Sigmoid colon (tissue), 7 donors: ENCODE measurements around the gene DPF1. TPM values are rescaled to one million over a fixed set of nuclear protein-coding genes. Genes with fewer than 3 reads are reported as not detected.

Source experiments
- DNase-seq: peaks from one replicate; pipeline ENCODE4 v3.0.0-alpha.2; 2019
- H3K27ac ChIP-seq, 4 donors: fragments of 200-600 bp; sonication (generic); one replicate each; pipeline ENCODE4 v1.5.1; 2016 to 2019; ENCODE audit warnings: mild to moderate bottlenecking in 1 of 4
- H3K27me3 ChIP-seq, 3 donors: fragments of 200-600 bp; sonication (generic); one replicate each; pipeline ENCODE4 v1.5.1; 2019; ENCODE audit warnings: mild to moderate bottlenecking in 1 of 3
- H3K36me3 ChIP-seq, 4 donors: fragments of 200-600 bp; sonication (generic); one replicate each; pipeline ENCODE4 v1.5.1; 2016 to 2019
- H3K4me1 ChIP-seq, 4 donors: fragments of 200-600 bp; sonication (generic); one replicate each; pipeline ENCODE4 v1.5.1; 2017 to 2019
- H3K4me3 ChIP-seq, 4 donors: fragments of 200-600 bp; sonication (generic); one replicate each; pipeline ENCODE4 v1.5.1; 2017 to 2019; ENCODE audit warnings: mild to moderate bottlenecking in 2 of 4, moderate library complexity in 1 of 4
- H3K9me3 ChIP-seq, 4 donors: fragments of 200-600 bp in 3 of 4; sonication (generic) in 3 of 4; one replicate each; pipeline versions ENCODE4 v1.5.1 to v1.6.1; 2013 to 2019
- CTCF ChIP-seq, 4 experiments: fragments of 450-650 bp in 3 of 4; fragments of 200-600 bp in 1 of 4; IDR thresholded peaks; one replicate each; pipeline ENCODE4 v1.5.1; 2016 to 2019; ENCODE audit warnings: antibody characterized with exemption in 4 of 4, mild to moderate bottlenecking in 3 of 4, moderate library complexity in 2 of 4
- EP300 ChIP-seq, 4 donors: sonication (generic); formaldehyde crosslinking; IDR thresholded peaks; one replicate each; pipeline ENCODE4 v1.6.1; 2017; ENCODE audit warnings: antibody characterized with exemption in 4 of 4
- POLR2A ChIP-seq, 2 donors: fragments of 450-650 bp; IDR thresholded peaks; one replicate each; pipeline ENCODE4 v1.6.1; 2016; ENCODE audit warnings: antibody characterized with exemption in 2 of 2, mild to moderate bottlenecking in 2 of 2, moderate library complexity in 2 of 2
- POLR2AphosphoS5 ChIP-seq, 4 donors: sonication (generic); formaldehyde crosslinking; IDR thresholded peaks; one replicate each; pipeline ENCODE4 v1.6.1; 2017; ENCODE audit warnings: antibody characterized with exemption in 4 of 4
- WGBS, 2 donors: extraction: QIAGEN DNeasy Blood & Tissue Kit; methylation state at CpG; one replicate each; pipeline ENCODE4 v1.1.7; 2013; 5-methylcytosine and 5-hydroxymethylcytosine counted together
- intact Hi-C: fragments of 100-400 bp; cut with DNase I; formaldehyde crosslinking; loops from one replicate; pipeline ENCODE4 v1.15.1; 2023
- polyA plus RNA-seq, 3 donors: library from polyadenylated mRNA; stranded (reverse); fragments of 200-250 nt; gene quantifications; one replicate each; pipeline ENCODE4 v1.2.3, GENCODE V29; 2013
- total RNA-seq, 4 donors: library from RNA; depleted of rRNA; stranded (reverse); fragments of >200 nt; gene quantifications; one replicate each; pipeline ENCODE4 v1.1.0, GENCODE V29; 2016
- donor health status: healthy with polysubstance abuse.
- donor health status: Bipolar disorder and iron deficiency.
- donor health status: healthy.

DPF1 gene
- total and polyA plus RNA-seq, 7 donors = 0.12 to 1.4 TPM; not detected in 5

- H3K27me3 ChIP-seq = no peaks in the 10 kb centered on the region
- no peaks in the 10 kb centered on the region for H3K9me3 ChIP-seq
- peak; percentile 89 for DNase-seq
- H3K4me1 ChIP-seq = peaks cover 0 to 76% (median 68%) of the 10 kb centered on the region in 4 donors
- WGBS, 2 donors = 12 to 50% methylated on average over 18 of the region's 18 CpGs
- peak overlapping the region; percentile 60 to 86 (median 67) for H3K4me3 ChIP-seq
- TF ChIP-seq POLR2A (IDR thresholded peaks at IDR 0.05) (no peak), POLR2AphosphoS5 (IDR thresholded peaks at IDR 0.05) (peak in 1 of 4 donors; percentile 7)
- H3K27ac ChIP-seq = peak overlapping the region; percentile 90 to 94 (median 92)
- intact Hi-C loops = loop anchor here (1.0 kb wide), 2 partner anchors 65 to 70 kb away; no protein-coding TSS in a partner anchor
- H3K36me3 ChIP-seq = peaks cover 0 to 5% (median 0%) of the 10 kb centered on the region in 4 donors
These were observed 27.0 kb upstream of the DPF1 start for GRCh38 chr19:38250821-38251563.

GRCh38 chr19:38250428-38250820 lies 26.4 kb upstream of the DPF1 start:
- intact Hi-C loops = no loop called here
- Histone ChIP-seq H3K4me3 (peak overlapping the region in 1 of 4 donors; percentile 64), H3K27ac (peak overlapping the region; percentile 90 to 94 (median 92)), H3K27me3 (no peaks in the 10 kb centered on the region), H3K36me3 (peaks cover 0 to 5% (median 0%) of the 10 kb centered on the region in 4 donors), H3K9me3 (no peaks in the 10 kb centered on the region), H3K4me1 (peaks cover 0 to 80% (median 73%) of the 10 kb centered on the region in 4 donors)
- DNase-seq = no peak
- TF ChIP-seq EP300 (IDR thresholded peaks at IDR 0.05) (no peak), CTCF (IDR thresholded peaks at IDR 0.05) (no peak), POLR2AphosphoS5 (IDR thresholded peaks at IDR 0.05) (no peak), POLR2A (IDR thresholded peaks at IDR 0.05) (no peak)

- H3K4me3 ChIP-seq = no peak overlapping the region
- H3K4me1 ChIP-seq = peaks cover 0 to 81% (median 74%) of the 10 kb centered on the region in 4 donors
- no peak for DNase-seq
- H3K27ac ChIP-seq = peak overlapping the region; percentile 70 to 94 (median 92)
- no peak for TF ChIP-seq POLR2A (IDR thresholded peaks at IDR 0.05)
- no peak for TF ChIP-seq EP300 (IDR thresholded peaks at IDR 0.05)
- no peak for TF ChIP-seq POLR2AphosphoS5 (IDR thresholded peaks at IDR 0.05)
- no peak for TF ChIP-seq CTCF (IDR thresholded peaks at IDR 0.05)
- peaks cover 0 to 5% (median 0%) of the 10 kb centered on the region in 4 donors for H3K36me3 ChIP-seq
- intact Hi-C loops = no loop called here
- no peaks in the 10 kb centered on the region for H3K27me3 ChIP-seq
- WGBS, 2 donors = 45 to 76% methylated on average over 7 of the region's 7 CpGs
- no peaks in the 10 kb centered on the region for H3K9me3 ChIP-seq
These were observed 24.4 kb upstream of the DPF1 start for GRCh38 chr19:38248421-38248820.

- Histone ChIP-seq H3K4me1 (peaks cover 0 to 78% (median 70%) of the 10 kb centered on the region in 4 donors), H3K27ac (peak overlapping the region; percentile 70 to 94 (median 92)), H3K27me3 (no peaks in the 10 kb centered on the region), H3K4me3 (no peak overlapping the region), H3K36me3 (peaks cover 0 to 5% (median 0%) of the 10 kb centered on the region in 4 donors), H3K9me3 (no peaks in the 10 kb centered on the region)
- 54 to 76% methylated on average over 9 of the region's 9 CpGs for WGBS, 2 donors
- TF ChIP-seq POLR2A (IDR thresholded peaks at IDR 0.05) = no peak
- peak in 2 of 4 donors; percentile 34 to 54 for TF ChIP-seq POLR2AphosphoS5 (IDR thresholded peaks at IDR 0.05)
- TF ChIP-seq CTCF (IDR thresholded peaks at IDR 0.05) = no peak
- no peak for TF ChIP-seq EP300 (IDR thresholded peaks at IDR 0.05)
- no peak for DNase-seq
- intact Hi-C loops = no loop called here
These were observed 23.8 kb upstream of the DPF1 start for GRCh38 chr19:38247734-38248268.

- Histone ChIP-seq H3K4me3 (no peak overlapping the region), H3K4me1 (peaks cover 0 to 73% (median 65%) of the 10 kb centered on the region in 4 donors), H3K27ac (peak overlapping the region; percentile 70 to 94 (median 92)), H3K9me3 (no peaks in the 10 kb centered on the region), H3K27me3 (no peaks in the 10 kb centered on the region), H3K36me3 (peaks cover 0 to 5% (median 0%) of the 10 kb centered on the region in 4 donors)
- intact Hi-C loops = no loop called here
- TF ChIP-seq POLR2A (IDR thresholded peaks at IDR 0.05) (no peak), POLR2AphosphoS5 (IDR thresholded peaks at IDR 0.05) (peak in 1 of 4 donors; percentile 2)
- no peak for DNase-seq
- 79 to 82% methylated on average over 5 of the region's 5 CpGs for WGBS, 2 donors
These were observed 23.1 kb upstream of the DPF1 start for GRCh38 chr19:38247126-38247525.
